RPMI8226 (cell line): Measurements from ENCODE around the gene TMEM44.

Source experiments
- DNase-seq: peaks from one replicate; pipeline ENCODE4 v3.0.0-alpha.2; 2015

The TMEM44 gene

DNA sequence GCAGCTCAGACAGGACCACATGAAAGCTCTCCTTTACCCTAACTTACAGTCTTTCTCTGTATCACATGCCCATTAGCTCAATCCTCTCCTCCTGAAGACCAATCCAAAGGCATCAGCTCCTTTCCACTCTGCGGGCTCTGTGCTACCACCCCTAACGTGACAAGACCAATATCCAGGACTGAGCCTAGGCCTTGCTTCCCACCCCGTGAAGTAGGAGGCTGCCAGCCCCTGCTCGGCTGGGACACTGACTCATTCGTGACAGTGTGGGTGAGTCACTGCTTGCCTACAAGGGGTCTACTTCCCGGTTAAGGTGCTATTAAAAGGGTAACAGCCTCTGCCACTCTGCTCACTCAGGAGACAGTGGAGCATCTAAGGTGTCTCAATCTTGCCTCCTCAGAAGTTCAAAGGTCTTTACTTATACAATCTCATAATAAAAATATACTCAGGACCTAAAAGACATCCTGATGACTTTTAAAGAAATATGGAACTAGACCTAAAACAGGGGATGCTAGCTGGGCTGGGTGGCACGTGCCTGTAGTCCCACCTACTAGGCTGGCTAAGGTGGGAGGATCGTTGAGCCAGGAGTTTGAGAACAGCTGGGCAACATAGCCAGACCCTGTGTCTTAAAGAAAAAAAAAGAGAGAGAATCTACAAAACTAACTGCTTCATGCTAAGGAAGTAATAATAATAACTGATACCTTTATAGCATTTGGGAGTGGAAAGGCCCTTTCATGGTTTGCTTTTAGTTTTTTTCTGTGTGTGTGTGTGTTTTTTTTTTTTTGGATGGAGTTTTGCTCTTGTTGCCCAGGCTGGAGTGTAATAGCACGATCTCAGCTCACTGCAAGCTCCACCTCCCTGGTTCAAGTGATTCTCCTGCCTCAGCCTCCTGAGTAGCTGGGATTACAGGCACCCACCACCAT is 55.0 kb downstream of the TMEM44 start:
- DNase-seq = no peak

DNA sequence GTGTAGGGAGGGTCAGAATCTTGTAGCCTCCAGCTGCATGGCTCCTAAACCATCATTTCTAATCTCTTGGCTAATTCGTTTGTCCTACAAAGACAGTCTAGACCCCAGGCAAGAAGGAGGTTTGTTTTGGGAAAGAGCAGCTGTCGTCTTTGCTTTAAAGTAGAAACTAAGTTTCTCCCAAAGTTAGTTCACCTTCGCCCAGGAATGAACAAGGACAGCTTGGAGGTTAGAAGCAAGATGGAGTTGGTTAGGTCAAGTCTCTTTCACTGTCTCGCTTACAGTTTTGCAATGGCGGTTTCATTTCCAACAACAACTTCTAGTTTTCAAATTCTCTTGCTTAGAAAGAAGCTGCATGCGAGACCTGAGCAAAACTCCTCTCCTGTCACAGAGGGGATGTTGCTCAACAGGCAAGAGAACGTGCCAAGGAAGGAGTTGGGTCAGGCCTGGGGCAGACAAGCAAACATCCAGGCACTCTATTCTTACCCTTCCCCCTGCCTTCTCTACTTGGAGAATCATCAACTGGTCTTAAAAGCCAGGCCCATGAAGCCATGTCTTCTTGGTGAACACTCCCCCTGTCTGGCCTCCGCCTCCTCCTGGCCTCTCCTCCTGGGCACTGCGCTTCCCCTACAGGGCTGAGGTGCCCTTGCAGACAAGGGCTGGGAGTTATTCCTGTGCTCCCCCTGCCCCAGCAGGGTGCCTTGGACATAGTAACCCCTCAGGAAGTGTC is 57.6 kb downstream of the TMEM44 start:
- no peak for DNase-seq

DNA sequence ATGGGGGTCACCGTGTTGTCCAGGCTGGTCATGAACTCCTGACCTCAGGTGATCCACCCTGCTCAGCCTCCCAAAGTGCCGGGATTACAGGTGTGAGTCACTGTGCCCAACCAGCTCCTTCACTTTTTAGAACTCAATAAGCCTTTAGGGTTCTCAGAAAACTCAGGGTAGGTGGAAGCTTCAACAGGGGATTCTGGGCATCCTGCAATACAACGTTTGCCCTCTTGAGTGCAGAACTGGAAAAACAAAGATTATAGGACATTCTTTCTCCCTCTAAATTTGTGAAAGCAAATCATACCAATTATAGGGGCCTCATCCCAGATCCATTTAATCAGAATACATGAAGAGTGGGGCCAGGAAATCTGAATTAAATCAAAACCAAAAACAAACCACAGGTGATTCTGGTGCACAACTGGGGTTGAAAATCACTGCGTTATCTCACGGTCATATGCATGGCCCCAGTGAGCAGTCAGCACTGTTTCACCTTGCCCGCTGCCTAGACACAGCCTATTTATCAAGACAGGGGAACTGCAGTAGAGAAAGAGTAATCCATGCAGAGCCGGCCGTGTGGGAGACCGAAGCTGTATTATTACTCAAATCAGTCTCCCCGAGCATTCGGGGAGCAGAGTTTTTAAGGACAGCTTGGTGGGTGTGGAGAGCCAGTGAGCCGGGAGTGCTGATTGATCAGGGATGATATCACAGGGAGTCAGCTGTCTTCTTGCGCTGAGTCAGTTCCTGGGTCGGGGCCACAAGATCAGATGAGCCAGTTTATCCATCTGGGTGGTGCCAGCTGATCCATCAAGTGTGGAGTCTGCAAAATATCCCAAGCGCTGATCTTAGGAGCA is 58.4 kb downstream of the TMEM44 start:
- no peak for DNase-seq

DNA sequence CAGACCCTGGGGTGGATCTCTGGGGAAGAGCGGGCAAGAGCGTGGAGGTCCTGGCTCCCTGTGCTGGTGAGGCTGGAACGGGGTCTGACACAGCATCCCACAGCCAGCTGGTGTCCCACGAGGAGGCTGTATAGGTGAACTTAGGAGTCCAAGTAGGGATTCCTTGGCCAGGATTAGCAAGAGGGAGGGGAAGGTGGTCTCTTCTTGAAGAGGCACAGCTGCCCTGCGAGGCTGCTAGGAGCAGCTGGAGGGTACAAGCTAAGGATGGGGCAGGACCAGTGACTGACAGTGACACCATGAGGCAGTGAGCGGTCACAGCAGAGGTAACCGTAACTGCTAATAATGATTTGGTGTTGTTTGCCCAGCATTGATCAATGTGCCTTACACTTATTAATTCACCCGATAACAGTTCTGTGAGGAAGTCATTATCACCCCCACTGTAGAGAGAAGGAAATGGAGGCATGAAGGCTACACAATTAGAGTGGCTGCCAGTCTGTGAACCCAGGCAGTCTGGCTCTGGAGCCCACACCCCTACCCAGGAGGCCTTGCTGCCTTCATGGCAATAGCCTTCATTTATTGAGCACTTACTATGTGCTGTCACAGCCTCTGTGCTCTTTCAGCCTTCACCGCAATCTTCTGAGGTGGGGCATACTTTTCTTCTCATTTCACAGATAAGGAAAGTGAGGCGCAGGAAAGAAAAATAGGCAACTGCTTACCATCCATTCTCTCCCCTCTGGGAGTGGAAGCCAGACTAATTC is 59.4 kb downstream of the TMEM44 start:
- peak; percentile 42 for DNase-seq

DNA sequence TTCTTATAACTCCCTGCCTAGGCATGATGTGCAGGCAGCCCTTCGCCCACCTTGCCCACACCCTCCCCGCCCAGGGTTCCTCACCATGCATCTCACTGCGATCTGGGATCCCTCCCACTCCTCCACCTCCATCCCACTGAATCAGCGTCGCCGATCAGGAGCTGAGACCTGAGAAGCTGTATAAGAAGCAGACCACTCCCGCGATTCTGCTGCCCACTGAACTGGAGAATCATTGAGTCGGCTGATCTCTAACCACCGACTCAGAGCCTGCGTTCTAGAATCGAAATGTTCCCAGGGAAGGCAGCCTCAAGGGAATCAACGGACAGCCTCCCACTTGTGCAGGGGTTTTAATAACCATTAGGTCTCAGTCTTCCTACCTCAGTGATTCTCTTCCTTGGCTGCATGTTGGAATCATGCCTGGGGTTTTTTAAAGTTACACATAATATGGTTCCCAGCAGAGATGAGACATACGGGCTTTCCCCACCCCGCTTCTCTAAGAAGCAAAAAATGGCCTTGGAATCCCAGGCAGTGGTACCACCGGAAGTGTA is 60.2 kb downstream of the TMEM44 start:
- DNase-seq = no peak

DNA sequence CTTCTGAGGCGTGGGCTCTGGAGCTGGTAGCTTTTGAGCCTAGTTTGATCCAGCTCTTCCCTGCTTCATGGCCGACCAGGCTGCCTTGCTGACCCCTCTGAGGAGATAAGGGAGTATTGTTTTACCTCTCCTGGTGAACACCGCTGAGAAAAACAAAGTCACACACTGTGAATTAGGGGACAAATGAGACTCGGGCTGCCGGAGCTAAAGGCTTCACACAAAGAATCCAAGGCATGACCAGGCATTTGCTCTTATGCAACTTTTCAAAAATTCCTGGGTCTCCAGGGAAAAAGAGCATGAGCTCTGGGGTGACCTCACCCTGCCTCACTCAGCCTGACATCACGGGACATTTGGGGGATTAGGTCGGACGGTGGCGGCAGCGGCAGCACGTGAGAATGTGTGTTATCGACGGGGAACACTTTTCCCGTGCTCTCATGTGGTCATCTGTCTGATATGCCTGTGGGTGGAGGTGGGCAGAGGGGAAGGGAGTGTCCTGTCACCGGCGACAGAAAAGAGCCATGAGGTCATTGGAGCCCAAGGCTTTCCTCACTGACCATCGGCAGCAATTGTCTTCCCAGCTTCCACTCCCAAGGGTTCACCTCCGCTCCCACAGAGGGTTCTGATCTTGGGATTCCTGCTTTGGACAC is 61.0 kb downstream of the TMEM44 start:
- DNase-seq = no peak

DNA sequence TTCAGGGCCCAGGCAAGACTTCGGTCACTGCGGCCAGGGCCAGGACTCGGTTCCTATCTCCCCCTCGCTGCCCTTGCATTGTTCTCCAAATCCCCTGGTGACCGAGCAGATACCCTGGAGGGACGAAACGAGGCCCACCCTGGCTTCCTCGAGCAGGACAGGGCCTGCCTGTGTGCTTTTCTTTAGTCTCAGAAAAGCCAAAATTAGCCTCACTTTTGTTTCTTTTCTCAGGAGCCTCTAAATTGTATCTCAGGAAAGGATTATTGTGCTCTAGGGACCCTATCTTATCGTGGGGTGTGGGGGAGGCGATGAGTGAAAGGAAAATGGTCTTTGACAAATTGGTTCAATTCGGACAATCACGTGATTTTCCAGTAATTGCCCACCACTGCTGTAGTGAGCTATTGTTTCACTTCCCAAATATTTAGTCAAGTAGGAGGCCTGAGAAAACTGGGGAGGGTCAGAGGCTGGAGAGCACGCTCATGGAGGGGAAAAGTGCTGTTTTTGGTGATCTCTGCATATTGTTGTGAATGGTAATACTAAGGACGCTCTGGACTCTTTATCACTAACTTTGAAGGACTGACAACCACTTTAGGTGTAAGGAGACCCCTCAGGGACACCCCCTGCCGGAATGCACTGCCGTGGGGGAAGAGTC is 61.6 kb downstream of the TMEM44 start:
- DNase-seq = no peak

DNA sequence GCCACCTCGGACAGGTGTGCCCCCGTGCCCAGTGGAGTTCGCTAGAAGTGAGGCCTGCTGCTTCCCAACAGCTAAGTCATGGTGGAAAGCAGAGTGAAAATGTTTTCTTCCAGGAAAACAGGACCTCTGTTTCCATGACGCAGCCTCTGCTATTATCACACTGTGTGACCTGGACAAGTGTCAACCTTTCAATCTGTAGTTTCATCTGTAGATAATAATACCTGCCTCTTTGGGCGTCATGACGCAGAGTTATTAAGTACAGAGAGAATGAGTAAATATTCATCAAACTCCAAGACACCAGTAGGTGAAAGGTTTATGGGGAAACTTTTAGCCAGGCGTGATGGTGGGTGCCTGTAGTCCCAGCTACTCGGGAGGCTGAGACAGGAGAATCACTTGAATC is 62.3 kb downstream of the TMEM44 start:
- DNase-seq = no peak

DNA sequence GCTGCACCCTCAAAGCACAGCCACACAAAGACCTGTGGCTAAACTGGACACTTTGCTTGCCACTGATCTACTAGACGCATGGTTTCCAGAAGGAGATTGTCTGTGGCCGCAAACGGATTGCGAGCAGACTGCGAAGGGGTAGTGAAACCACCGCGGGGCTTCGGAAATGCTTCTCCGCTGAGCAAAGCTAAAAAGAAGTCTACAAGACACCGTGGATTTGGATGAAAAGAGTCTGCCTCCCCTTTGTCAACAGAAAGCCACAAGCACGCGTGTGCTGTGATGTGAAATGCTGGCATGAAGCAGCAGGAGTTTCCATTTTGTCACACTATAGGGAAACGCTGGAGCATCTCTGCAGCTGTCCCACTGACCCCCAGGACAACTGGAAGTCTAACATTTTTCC is 63.0 kb downstream of the TMEM44 start:
- no peak for DNase-seq

DNA sequence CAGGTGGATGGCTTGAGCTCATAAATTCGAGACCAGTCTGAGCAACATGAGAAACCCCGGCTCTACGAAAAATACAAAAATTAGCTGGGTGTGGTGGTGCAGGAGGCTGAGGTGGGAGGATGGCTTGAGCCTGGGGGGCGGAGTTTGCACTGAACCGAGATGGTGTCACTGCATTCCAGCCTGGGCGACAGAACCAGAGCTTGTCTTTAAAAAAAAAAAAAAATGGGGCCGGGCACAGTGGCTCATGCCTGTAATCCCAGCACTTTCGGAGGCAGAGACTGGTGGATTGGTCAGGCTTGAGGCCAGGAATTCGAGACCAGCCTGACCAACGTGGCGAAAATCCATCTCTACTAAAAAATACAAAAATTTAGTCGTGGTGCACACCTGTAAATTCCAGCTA is 64.0 kb downstream of the TMEM44 start:
- no peak for DNase-seq

DNA sequence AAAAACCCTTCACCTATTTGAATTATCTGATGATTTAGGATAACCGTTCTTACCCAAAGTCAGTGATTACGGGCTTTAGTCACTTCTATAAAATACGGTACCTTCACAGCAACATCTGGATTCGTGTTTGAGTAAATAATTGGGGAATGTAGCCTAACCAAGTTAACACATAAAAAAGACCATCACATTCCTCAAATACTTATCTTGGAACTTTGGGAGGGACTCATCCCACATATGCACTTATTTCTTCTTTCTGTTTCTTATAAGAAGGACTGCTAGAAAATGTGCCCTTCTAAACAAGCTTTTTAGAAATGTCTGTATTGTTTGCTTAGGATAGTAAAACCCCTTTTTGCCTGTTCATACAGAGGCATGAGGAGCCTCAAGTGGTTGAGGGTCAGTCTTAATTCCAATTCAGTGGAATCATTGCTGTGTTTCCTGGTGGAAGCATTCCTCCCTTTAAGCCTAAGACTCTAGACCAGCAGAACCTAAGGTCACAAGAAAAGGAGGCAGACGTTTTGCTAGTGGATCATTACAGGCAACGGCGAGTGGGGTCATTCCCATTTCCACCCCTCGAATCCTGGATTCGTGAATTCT is 67.5 kb downstream of the TMEM44 start:
- DNase-seq = no peak

DNA sequence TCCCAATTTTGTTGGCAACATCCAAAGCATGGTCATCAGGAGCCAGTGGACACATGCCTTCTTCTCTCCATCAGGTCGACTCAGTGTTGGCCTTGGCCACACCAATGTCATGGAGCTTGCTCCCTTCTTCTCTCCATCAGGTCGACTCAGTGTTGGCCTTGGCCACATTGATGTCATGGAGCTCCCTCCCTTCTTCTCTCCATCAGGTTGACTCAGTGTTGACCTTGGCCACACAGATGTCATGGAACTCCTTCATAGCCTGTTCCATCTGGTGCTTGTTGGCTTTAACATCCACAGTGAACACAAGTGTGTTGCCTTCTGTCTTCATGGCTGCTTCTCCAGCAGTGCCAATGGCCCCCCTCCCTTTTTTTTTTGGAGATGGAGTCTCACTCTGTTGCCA is 70.2 kb downstream of the TMEM44 start:
- no peak for DNase-seq

DNA sequence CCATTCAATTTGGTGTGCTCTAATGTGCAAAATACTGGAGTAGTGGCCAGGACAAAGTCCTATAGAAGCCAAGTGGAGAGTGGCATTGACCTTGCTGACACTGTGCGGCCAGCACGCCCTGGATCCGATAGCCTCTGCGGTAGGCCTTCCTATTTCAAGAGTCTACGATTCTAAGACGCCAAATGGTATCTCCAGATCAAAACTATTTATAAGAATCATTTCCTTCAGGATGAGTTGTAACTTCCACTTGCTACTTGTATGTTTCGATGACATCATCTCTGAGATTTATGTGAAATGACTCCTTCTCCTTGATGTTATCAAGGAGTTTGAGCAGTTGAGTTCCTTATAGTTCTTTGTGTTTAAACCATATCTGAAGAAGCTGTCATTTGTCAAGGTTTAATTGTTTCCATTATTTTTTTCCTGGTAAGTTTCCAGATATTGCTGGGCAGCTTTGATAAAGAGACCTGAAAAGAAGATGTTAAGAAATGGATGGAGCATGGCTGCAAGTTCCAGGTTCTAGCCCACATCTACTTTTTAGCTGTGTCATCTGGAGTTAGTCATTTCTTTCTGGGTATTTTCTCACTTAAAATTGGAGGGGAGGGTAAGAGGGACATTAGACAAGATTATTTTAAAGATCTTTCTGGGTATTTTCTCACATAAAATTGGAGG is 71.8 kb downstream of the TMEM44 start:
- DNase-seq = no peak

DNA sequence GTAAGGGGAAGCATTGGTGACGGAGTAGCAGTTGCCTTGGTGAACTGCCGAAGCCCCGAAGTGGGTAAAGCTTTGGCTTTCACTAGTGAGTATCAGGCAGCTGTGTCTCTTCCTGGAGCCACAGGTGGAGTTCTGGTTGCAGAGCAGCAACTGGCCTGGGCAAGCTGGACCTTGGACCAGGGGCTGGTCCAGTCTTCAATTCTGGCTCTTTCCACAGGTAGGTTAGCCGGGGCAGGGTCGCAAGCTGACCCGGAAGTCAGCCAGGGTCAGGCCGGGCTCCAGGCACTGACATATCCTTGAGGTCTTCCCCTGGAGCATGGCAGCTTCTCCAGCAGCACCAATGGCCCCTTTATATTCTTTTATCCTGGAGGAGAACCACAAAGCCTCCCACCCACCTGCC is 73.2 kb downstream of the TMEM44 start:
- DNase-seq = no peak

DNA sequence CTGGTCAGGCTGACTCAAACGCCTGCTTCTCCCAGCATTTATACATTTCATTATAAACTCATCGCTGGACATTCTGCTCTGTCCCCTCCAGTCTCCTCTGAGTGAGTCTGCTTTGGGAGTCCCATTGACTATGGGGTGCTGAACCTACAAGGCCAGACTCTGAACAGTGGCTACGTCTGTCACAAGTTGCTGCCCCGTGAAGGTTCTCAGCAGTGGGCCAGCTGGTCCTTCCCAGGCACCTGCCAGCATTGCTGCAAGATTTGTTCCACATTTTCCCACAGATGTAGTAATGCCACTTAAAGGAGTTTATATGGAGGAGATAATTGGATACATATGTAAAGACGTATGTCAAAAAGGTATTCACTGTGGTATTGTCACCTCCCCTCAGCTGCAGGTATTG is 73.7 kb downstream of the TMEM44 start:
- DNase-seq = no peak

DNA sequence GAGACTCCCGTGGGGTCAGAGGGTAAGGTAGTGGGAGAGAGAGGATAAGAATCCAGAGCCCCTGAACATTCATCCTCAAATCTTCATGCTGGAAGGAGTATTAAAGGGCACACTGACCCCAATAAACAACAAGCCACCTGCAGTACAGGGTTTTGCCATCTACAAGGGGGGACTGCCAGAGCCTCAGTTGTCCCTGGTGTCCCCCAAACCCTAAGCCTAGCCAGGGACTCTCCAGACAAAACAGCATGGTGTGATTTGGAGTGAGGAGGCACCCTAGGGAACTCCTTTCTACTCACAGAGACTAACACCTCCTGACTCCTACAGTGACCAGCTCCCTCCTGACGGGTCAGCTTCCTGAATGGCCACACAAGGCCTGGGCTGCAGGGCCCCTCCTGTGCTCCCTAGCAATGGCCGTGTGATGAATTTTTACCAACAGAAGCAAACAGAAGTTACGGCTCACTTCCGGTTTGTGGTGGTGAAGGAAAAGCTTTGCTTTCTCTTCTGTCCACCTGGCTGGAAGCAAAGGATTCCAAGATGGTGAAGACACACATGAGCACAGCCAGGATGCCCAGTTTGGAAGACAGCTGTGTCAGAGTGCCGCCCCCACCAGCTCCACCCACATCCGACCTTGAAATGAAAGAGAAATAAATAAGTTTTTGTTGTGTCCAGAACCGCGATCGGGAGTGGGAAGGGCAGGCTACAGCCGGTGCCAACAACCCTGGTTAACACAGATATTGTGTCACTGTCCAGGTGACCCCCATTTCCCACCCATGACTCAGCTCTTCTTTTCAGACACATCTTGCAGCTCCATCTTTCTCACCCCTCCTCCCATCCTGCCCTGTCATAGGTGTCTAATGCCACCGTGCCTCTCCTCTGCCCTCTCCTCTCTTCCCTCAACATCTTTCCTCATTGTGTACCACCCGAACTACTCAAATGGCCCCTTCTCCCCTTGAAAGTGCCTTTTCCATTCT is 76.8 kb downstream of the TMEM44 start:
- peak; percentile 68 for DNase-seq

DNA sequence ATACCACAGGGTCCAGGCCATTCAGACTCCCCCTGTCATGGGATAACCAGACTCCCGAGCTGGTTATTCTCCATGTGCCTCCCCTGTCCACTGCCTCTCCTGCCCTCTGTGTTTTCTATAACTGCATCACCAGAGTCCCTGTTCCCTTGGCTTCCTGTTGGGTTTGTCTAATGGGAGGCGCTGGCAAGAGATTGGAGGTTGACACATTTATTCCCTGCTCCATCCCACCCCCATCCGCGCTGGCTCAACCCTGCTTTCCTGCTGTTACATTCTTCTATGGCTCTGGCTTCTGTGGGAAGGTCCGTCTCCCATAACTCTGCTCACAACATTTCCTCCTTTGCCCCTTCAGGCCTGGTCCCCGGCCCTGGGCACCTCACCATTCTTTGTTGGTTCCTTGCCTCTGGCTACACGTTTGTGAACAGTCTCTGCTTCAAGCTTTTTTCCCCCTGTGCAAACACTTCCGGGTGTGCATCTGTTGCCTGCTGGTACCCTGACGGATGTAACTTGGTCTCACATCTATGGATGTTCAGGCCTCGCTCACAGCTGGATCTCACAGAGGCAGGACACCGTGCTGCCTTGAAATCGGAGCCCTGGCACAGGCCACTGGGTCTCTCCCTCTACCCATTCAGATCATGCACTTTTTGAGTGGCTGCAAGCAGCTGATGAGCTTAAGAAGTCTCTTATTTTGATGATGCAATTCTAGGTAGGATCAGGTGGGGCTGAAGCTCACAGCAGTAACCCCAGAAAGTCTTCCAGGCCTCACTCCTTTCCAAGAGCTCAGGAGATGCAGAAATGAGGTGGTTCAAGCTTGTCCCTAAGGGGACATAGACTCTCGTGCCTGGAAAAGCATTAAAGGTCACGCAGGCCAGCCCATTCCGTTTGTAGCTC is 77.8 kb downstream of the TMEM44 start:
- DNase-seq = no peak
